Kidney (tissue), 14 donors: Measurements from ENCODE around the gene CALCR. TPM values are rescaled to one million over a fixed set of nuclear protein-coding genes. Genes with fewer than 3 reads are reported as not detected.
A peak's percentile ranks its signal among the peaks of the same experiment; 100 is the strongest.

Experiments used
- DNase-seq, 5 donors: peaks; one replicate each; pipeline ENCODE4 v3.0.0-alpha.2; 2013 to 2020
- FAIRE-seq: peaks from 2 replicates; lab custom pipeline; 2012; peaks lifted over from hg19 to GRCh38; lab: Jason Lieb, UNC
- H3K27ac ChIP-seq, 2 donors: one replicate each; pipeline ENCODE4 v1.7.0; 2013; ENCODE audit warnings: low read depth in 2 of 2, low read length in 2 of 2, inconsistent platforms in 1 of 2
- H3K27me3 ChIP-seq: one replicate; pipeline ENCODE4 v1.7.1; 2013; ENCODE audit warnings: low read length, inconsistent platforms; ENCODE audit not compliant: control insufficient read depth, insufficient read depth
- H3K36me3 ChIP-seq, 3 donors: one replicate each; pipeline versions ENCODE4 v1.7.0 to v1.7.1; 2013; ENCODE audit warnings: low read length in 3 of 3, control low read depth in 1 of 3, inconsistent platforms in 1 of 3; ENCODE audit not compliant: insufficient read depth in 3 of 3, control insufficient read depth in 2 of 3
- H3K4me1 ChIP-seq, 3 donors: one replicate each; pipeline versions ENCODE4 v1.7.0 to v1.7.1; 2013; ENCODE audit warnings: low read length in 3 of 3, inconsistent platforms in 1 of 3, low read depth in 1 of 3; ENCODE audit not compliant: control insufficient read depth in 2 of 3, insufficient read depth in 2 of 3
- H3K4me3 ChIP-seq, 3 donors: one replicate each; pipeline versions ENCODE4 v1.7.0 to v1.8.1; 2013; ENCODE audit warnings: low read length in 3 of 3, control low read depth in 1 of 3, inconsistent platforms in 1 of 3
- H3K9ac ChIP-seq, 3 donors: one replicate each; pipeline versions ENCODE4 v1.7.0 to v1.7.1; 2013; ENCODE audit warnings: low read length in 3 of 3, control low read depth in 1 of 3, inconsistent platforms in 1 of 3
- H3K9me3 ChIP-seq, 3 donors: one replicate each; pipeline versions ENCODE4 v1.7.0 to v1.7.1; 2013; ENCODE audit warnings: low read length in 3 of 3, control low read depth in 1 of 3, inconsistent platforms in 1 of 3; ENCODE audit not compliant: control insufficient read depth in 2 of 3, insufficient read depth in 1 of 3
- intact Hi-C: fragments of 100-400 bp; cut with DNase I; formaldehyde crosslinking; loops from one replicate; pipeline ENCODE4 v1.11.1; 2022
- polyA plus RNA-seq: library from polyadenylated mRNA; stranded (reverse); fragments of 350-450 nt; fragmentation: Illumina TruSeq; extraction: RNeasy Lipid Tissue Mini Kit (QIAGEN cat#74804); gene quantifications from one replicate; pipeline ENCODE4 v1.2.3, GENCODE V29; 2014; ENCODE audit warnings: low read depth, low replicate concordance; ENCODE audit not compliant: insufficient read depth
- total RNA-seq: library from RNA; stranded (reverse); fragmentation: NEBNext Ultra II Directional; extraction: Animal tissue kit (Norgen Biotek cat#: 25700); gene quantifications from one replicate; pipeline ENCODE4 v1.2.1, GENCODE V29; 2021
- TF ChIP-seq, protein P1 (sequence below): IDR thresholded peaks from 3 replicates; pipeline ENCODE4 v1.5.1; 2012; ENCODE audit warnings: mild to moderate bottlenecking, moderate library complexity, borderline replicate concordance; ENCODE audit not compliant: insufficient read depth; ENCODE audit errors: extremely low read depth
- donor health status: control.
- donor health status: control.
- donor health status: control.
- donor health status: control.
- donor health status: control.
- donor health status: DM: yes; HTN: yes; CAD: no.
- donor health status: Normal renal cell carcinoma (clear cell type).

The CALCR gene
- total and polyA plus RNA-seq, 2 donors from 2014 or later = 0.97 to 5.3 TPM

- Histone ChIP-seq H3K9me3 (no peaks in the 10 kb centered on the region), H3K4me3 (no peak overlapping the region), H3K9ac (no peak overlapping the region), H3K36me3 (no peaks in the 10 kb centered on the region), H3K27ac (no peak overlapping the region), H3K27me3 (no peaks in the 10 kb centered on the region), H3K4me1 (no peaks in the 10 kb centered on the region)
- FAIRE-seq (no peak), DNase-seq (no peak)
- TF ChIP-seq, protein P1, sequence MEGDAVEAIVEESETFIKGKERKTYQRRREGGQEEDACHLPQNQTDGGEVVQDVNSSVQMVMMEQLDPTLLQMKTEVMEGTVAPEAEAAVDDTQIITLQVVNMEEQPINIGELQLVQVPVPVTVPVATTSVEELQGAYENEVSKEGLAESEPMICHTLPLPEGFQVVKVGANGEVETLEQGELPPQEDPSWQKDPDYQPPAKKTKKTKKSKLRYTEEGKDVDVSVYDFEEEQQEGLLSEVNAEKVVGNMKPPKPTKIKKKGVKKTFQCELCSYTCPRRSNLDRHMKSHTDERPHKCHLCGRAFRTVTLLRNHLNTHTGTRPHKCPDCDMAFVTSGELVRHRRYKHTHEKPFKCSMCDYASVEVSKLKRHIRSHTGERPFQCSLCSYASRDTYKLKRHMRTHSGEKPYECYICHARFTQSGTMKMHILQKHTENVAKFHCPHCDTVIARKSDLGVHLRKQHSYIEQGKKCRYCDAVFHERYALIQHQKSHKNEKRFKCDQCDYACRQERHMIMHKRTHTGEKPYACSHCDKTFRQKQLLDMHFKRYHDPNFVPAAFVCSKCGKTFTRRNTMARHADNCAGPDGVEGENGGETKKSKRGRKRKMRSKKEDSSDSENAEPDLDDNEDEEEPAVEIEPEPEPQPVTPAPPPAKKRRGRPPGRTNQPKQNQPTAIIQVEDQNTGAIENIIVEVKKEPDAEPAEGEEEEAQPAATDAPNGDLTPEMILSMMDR = no peak
- intact Hi-C loops = no loop called here
These were observed 126.3 kb downstream of the CALCR start for GRCh38 chr7:93448176-93448575.

DNA sequence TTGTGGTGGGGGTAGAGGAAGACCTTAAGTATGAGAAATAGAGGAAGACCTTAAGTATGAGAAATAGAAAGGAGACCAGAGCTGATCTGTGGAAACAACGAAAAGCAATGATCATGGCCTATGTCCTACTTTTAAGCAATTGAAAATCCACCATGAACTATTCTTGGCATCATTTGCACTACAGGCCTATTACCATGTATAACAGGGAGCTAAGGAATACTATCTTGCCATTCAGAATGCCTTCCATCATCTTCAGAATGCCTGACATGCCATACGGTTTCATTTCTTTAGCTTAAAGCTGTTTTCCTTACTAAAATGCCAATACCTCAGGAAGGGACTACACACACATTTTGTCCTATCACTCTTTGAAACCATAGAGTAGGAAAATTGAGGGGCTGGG lies 127.0 kb downstream of the CALCR start:
- H3K27ac ChIP-seq = no peak overlapping the region
- H3K4me3 ChIP-seq = no peak overlapping the region
- no peaks in the 10 kb centered on the region for H3K4me1 ChIP-seq
- no peaks in the 10 kb centered on the region for H3K36me3 ChIP-seq
- H3K9ac ChIP-seq = no peak overlapping the region
- intact Hi-C loops = no loop called here
- no peaks in the 10 kb centered on the region for H3K27me3 ChIP-seq
- FAIRE-seq (no peak), DNase-seq (no peak)
- H3K9me3 ChIP-seq = no peaks in the 10 kb centered on the region
- TF ChIP-seq, protein P1 = no peak

- no peak overlapping the region for H3K9ac ChIP-seq
- no peaks in the 10 kb centered on the region for H3K9me3 ChIP-seq
- no peak overlapping the region for H3K27ac ChIP-seq
- no peaks in the 10 kb centered on the region for H3K4me1 ChIP-seq
- TF ChIP-seq, protein P1 = peak; percentile 28
- H3K27me3 ChIP-seq = no peaks in the 10 kb centered on the region
- intact Hi-C loops = no loop called here
- FAIRE-seq (no peak), DNase-seq (peak in 2 of 5 donors; percentile 1 to 5)
- H3K36me3 ChIP-seq = no peaks in the 10 kb centered on the region
- no peak overlapping the region for H3K4me3 ChIP-seq
These were observed 131.9 kb downstream of the CALCR start for GRCh38 chr7:93442478-93443224.

DNA sequence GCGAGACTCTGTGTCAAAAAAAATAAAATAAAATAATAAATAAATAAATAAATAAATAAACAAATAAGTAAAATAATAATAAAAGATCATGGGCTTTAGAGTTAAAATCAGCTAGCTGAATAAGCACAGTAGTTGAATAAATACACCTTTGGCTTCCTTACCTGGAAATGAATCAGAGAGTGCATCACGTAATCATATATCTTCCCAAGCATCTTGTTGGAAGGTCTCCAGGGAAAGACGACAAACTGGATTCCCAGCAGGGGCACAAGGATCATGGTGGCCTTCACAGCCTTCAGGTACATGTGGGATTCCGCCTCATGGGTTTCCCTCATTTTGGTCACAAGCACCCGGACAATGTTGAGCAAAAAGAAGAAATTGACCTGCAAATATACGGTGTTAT lies 138.7 kb downstream of the CALCR start:
- DNase-seq (no peak), FAIRE-seq (no peak)
- Histone ChIP-seq H3K36me3 (no peaks in the 10 kb centered on the region), H3K27ac (no peak overlapping the region), H3K27me3 (no peaks in the 10 kb centered on the region), H3K4me3 (no peak overlapping the region), H3K9me3 (no peaks in the 10 kb centered on the region), H3K4me1 (no peaks in the 10 kb centered on the region), H3K9ac (no peak overlapping the region)
- intact Hi-C loops = no loop called here
- TF ChIP-seq, protein P1 = no peak
